ENCODE results near the gene LPO.
A peak's percentile ranks its signal among the peaks of the same experiment; 100 is the strongest.

GRCh38 chr17:58308173-58308984, 70.0 kb downstream of the LPO start:
- TF ChIP-seq CTCF (conservative IDR thresholded peaks at IDR 0.05; ENCODE audit: low read depth, low read length) (peak; percentile 50), EZH2 (IDR thresholded peaks at IDR 0.05; ENCODE audit: low read length, unreplicated experiment) (no peak)

Measured in PC-3 (cell line).